Stimulated activated memory B cell treated with anti-CD40 and anti-IgM and Interleukin-4, amounts not matched to agents 10 μg/mL and 1 μg/mL and 100 μg/mL, for 72 hours (primary cell): ENCODE data around the gene CHRNG.
A peak's percentile ranks its signal among the peaks of the same experiment; 100 is the strongest.

ENCODE experiments used
- ATAC-seq: fragments of 150-1000 bp; cut with Tn5 transposase; 2 replicates; pipeline ENCODE4 v1.10.0; 2021
- H3K27ac Mint-ChIP-seq: one replicate; pipeline ENCODE4 v1.8.0; 2022; ENCODE audit warnings: mild to moderate bottlenecking, mixed read lengths
- H3K27me3 Mint-ChIP-seq: one replicate; pipeline ENCODE4 v1.8.0; 2022; ENCODE audit warnings: mixed read lengths
- H3K36me3 Mint-ChIP-seq: one replicate; pipeline ENCODE4 v1.8.0; 2022; ENCODE audit warnings: mixed read lengths
- H3K4me1 Mint-ChIP-seq: one replicate; pipeline ENCODE4 v1.8.0; 2022; ENCODE audit warnings: mixed read lengths
- H3K4me3 Mint-ChIP-seq: one replicate; pipeline ENCODE4 v1.8.0; 2022; ENCODE audit warnings: mild to moderate bottlenecking, moderate library complexity, mixed read lengths
- H3K9me3 Mint-ChIP-seq: one replicate; pipeline ENCODE4 v1.8.0; 2022; ENCODE audit warnings: mixed read lengths

CHRNG gene

DNA sequence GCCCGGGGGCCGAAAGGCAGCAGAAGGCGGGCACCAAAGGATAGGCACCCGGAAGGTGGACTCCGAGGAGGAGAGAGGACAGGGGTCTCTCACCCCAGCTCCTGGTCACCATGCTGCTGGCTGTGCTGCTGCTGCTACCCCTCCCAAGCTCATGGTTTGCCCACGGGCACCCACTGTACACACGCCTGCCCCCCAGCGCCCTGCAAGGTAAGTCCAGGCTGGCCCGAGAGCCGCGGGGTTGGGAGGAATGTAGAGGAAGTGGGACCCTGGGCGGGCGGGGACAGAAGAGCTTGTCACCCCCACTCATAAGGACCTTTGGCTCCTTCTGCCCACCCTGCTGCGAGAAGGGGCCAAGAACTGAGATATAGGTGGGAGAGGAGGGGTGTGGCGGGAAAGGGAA, 19.0 kb upstream of the CHRNG start:
- H3K27ac Mint-ChIP-seq, result no peak overlapping the region
- no peaks in the 10 kb centered on the region for H3K36me3 Mint-ChIP-seq
- peaks cover 75% of the 10 kb centered on the region for H3K27me3 Mint-ChIP-seq
- no peaks in the 10 kb centered on the region for H3K9me3 Mint-ChIP-seq
- H3K4me3 Mint-ChIP-seq, result no peak overlapping the region
- peaks cover 26% of the 10 kb centered on the region for H3K4me1 Mint-ChIP-seq
- ATAC-seq, result no peak

DNA sequence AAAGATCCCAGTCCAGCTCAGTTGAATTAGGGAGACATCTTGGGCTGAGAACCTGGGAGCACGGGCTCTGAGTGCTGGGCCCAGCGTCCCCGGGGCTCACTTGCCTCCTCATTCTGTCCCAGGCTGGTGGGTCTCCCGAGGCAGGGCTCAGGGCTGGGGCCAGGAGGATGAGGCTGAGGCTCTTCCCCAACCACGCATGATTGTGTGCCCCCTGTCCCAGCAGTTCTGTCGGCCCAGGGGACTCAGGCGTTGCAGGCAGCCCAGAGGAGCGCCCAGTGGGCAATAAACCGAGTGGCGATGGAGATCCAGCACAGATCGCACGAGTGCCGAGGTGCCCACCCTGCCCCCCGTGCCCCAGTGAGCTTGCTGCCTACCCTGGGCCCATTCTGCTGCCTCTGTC, 18.4 kb upstream of the CHRNG start:
- Mint-ChIP-seq H3K27ac (no peak overlapping the region), H3K27me3 (peaks cover 79% of the 10 kb centered on the region), H3K9me3 (no peaks in the 10 kb centered on the region), H3K36me3 (no peaks in the 10 kb centered on the region), H3K4me3 (no peak overlapping the region), H3K4me1 (peaks cover 26% of the 10 kb centered on the region)
- ATAC-seq, result no peak

DNA sequence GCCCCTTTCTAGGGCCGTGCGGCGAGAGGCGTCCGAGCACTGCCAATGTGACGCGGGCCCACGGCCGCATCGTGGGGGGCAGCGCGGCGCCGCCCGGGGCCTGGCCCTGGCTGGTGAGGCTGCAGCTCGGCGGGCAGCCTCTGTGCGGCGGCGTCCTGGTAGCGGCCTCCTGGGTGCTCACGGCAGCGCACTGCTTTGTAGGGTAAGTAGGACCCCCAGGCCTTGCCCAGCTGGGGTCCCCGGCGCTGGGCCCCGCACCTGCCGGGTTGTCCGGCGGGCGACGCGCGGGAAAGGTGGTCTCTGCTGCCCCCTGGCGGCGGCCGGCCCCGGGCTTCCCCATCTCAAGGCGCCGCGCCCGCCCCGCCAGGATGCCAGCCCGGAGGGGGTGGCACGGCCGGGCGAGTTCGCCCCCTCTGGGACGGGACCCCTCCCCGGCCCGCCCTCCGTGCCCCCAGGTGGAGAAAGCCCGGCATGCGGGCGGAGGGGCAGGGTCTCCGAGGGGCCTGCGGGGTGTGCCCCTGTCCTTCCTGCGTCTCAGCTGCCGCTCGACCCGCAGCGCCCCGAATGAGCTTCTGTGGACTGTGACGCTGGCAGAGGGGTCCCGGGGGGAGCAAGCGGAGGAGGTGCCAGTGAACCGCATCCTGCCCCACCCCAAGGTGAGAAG, 17.4 kb upstream of the CHRNG start:
- Mint-ChIP-seq H3K27ac (no peak overlapping the region), H3K4me1 (peaks cover 26% of the 10 kb centered on the region), H3K27me3 (peaks cover 84% of the 10 kb centered on the region), H3K36me3 (no peaks in the 10 kb centered on the region), H3K4me3 (no peak overlapping the region), H3K9me3 (no peaks in the 10 kb centered on the region)
- ATAC-seq, result peak; percentile 62

- Mint-ChIP-seq H3K4me3 (peak overlapping the region; percentile 23), H3K36me3 (no peaks in the 10 kb centered on the region), H3K9me3 (no peaks in the 10 kb centered on the region), H3K4me1 (peaks cover 26% of the 10 kb centered on the region), H3K27me3 (peaks cover 86% of the 10 kb centered on the region), H3K27ac (no peak overlapping the region)
- no peak for ATAC-seq
Observed at GRCh38 chr2:232522623-232523401, 16.7 kb upstream of the CHRNG start.

- H3K9me3 Mint-ChIP-seq, result no peaks in the 10 kb centered on the region
- peaks cover 26% of the 10 kb centered on the region for H3K4me1 Mint-ChIP-seq
- peak overlapping the region; percentile 23 for H3K4me3 Mint-ChIP-seq
- peaks cover 86% of the 10 kb centered on the region for H3K27me3 Mint-ChIP-seq
- ATAC-seq, result no peak
- H3K36me3 Mint-ChIP-seq, result no peaks in the 10 kb centered on the region
- H3K27ac Mint-ChIP-seq, result no peak overlapping the region
Observed at GRCh38 chr2:232523402-232523681, 16.1 kb upstream of the CHRNG start.

DNA sequence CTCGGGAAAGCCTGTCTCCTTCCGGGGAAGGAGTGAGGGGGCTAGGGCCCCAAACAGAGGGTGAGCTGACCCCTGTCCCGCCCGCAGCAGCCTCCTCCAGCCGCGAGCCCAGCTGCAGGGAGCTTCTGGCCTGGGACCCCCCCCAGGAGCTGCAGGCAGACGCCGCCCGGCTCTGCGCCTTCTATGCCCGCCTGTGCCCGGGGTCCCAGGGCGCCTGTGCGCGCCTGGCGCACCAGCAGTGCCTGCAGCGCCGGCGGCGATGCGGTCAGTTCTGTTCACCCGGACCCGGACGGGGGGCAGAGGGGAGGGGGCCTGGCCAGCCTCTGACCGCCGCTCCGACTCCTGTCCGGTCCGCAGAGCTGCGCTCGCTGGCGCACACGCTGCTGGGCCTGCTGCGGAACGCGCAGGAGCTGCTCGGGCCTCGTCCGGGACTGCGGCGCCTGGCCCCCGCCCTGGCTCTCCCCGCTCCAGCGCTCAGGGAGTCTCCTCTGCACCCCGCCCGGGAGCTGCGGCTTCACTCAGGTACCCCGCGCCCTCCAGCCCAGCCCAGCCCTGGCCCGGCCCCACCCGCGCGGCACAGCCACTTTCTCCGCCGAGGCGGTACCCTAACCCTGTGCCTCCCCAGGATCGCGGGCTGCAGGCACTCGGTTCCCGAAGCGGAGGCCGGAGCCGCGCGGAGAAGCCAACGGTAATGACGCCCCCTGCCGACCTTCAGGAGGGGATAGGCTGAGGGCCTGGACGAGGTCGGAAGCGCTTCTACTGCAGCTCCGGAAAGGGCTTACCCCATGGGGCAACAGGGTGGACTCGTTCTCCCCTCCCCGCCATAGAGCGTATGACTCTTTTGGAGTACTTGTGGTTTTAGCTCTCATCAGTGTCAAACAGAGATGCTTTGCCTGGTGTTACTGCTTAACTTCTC, 15.6 kb upstream of the CHRNG start:
- Mint-ChIP-seq H3K4me1 (peaks cover 26% of the 10 kb centered on the region), H3K36me3 (no peaks in the 10 kb centered on the region), H3K9me3 (no peaks in the 10 kb centered on the region), H3K27ac (no peak overlapping the region), H3K4me3 (peak overlapping the region; percentile 51), H3K27me3 (peaks cover 86% of the 10 kb centered on the region)
- no peak for ATAC-seq

DNA sequence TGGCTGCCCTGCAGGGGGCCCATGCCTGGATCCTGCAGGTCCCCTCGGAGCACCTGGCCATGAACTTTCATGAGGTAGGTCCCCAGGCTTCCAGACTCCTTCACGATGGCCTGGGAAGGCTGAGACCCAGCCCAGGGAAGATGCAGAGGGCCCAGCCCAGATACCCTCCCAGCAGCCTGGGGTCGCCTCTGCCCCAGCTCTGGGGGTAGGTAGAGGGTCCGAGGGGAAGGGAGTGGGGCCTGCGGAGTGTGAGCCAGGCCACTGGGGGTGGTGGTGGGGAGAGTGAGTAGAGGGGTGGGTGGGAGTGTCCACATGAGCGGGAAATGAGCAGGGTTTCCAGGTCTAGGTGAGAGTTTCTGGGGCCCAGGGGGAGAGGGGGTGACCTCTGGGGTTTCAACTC, 14.7 kb upstream of the CHRNG start:
- Mint-ChIP-seq H3K27ac (no peak overlapping the region), H3K4me3 (no peak overlapping the region), H3K27me3 (peaks cover 87% of the 10 kb centered on the region), H3K4me1 (peaks cover 26% of the 10 kb centered on the region), H3K36me3 (no peaks in the 10 kb centered on the region), H3K9me3 (no peaks in the 10 kb centered on the region)
- no peak for ATAC-seq

DNA sequence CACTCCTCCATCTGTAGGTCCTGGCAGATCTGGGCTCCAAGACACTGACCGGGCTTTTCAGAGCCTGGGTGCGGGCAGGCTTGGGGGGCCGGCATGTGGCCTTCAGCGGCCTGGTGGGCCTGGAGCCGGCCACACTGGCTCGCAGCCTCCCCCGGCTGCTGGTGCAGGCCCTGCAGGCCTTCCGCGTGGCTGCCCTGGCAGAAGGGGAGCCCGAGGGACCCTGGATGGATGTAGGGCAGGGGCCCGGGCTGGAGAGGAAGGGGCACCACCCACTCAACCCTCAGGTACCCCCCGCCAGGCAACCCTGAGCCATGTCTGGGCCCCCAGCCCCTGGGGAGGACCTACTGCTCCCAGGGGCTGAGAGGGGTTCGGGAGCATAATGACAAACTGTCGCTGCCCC, 14.3 kb upstream of the CHRNG start:
- H3K36me3 Mint-ChIP-seq, result no peaks in the 10 kb centered on the region
- H3K4me1 Mint-ChIP-seq, result peaks cover 26% of the 10 kb centered on the region
- no peaks in the 10 kb centered on the region for H3K9me3 Mint-ChIP-seq
- peaks cover 87% of the 10 kb centered on the region for H3K27me3 Mint-ChIP-seq
- no peak for ATAC-seq
- H3K27ac Mint-ChIP-seq, result no peak overlapping the region
- H3K4me3 Mint-ChIP-seq, result no peak overlapping the region

- Mint-ChIP-seq H3K4me1 (peaks cover 26% of the 10 kb centered on the region), H3K36me3 (no peaks in the 10 kb centered on the region), H3K27me3 (peaks cover 87% of the 10 kb centered on the region), H3K27ac (no peak within 1 kb of the TSS), H3K4me3 (no peak within 1 kb of the TSS), H3K9me3 (no peaks in the 10 kb centered on the region)
- ATAC-seq, result no peak
Observed at GRCh38 chr2:232525791-232526371, 13.6 kb upstream of the CHRNG start, which contains the start of gene CHRND. Gene CHRND, plus strand, starts transcription at chr2:232526160. Its CDS starts 56 bp downstream, at chr2:232526216.

DNA sequence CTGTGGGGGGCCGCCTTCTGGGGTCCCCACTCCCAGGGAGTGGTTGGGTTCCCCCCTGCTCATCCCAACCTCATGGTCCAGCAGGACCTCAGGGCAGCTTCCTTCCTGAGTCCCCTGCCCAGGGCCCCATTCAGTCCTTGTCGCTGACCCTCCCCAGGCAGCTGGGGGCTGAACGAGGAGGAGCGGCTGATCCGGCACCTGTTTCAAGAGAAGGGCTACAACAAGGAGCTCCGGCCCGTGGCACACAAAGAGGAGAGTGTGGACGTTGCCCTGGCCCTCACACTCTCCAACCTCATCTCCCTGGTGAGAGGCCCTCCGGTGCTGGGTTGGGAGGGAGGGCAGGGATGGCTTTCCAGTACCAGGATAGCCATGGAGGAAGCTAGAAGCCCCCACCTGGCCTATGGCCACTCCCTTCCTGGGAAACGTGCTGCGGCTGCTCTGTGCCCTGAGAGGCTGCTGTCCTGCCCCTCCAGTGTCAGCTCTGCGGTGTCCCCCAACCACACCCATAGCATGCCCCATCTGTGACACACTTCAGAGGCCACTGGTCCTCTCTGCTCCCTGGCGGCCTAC, 13.0 kb upstream of the CHRNG start:
- no peak for ATAC-seq
- H3K4me1 Mint-ChIP-seq, result peaks cover 23% of the 10 kb centered on the region
- no peaks in the 10 kb centered on the region for H3K36me3 Mint-ChIP-seq
- no peak overlapping the region for H3K4me3 Mint-ChIP-seq
- no peaks in the 10 kb centered on the region for H3K9me3 Mint-ChIP-seq
- H3K27me3 Mint-ChIP-seq, result peaks cover 87% of the 10 kb centered on the region
- H3K27ac Mint-ChIP-seq, result no peak overlapping the region

GRCh38 chr2:232527905-232528470, 11.5 kb upstream of the CHRNG start:
- Mint-ChIP-seq H3K4me3 (no peak overlapping the region), H3K4me1 (peaks cover 13% of the 10 kb centered on the region), H3K9me3 (no peaks in the 10 kb centered on the region), H3K36me3 (no peaks in the 10 kb centered on the region), H3K27ac (no peak overlapping the region), H3K27me3 (peaks cover 84% of the 10 kb centered on the region)
- ATAC-seq, result no peak

GRCh38 chr2:232528746-232529460, 10.6 kb upstream of the CHRNG start:
- H3K36me3 Mint-ChIP-seq, result no peaks in the 10 kb centered on the region
- no peak overlapping the region for H3K4me3 Mint-ChIP-seq
- ATAC-seq, result no peak
- peaks cover 85% of the 10 kb centered on the region for H3K27me3 Mint-ChIP-seq
- no peaks in the 10 kb centered on the region for H3K9me3 Mint-ChIP-seq
- no peak overlapping the region for H3K27ac Mint-ChIP-seq
- peaks cover 8% of the 10 kb centered on the region for H3K4me1 Mint-ChIP-seq

DNA sequence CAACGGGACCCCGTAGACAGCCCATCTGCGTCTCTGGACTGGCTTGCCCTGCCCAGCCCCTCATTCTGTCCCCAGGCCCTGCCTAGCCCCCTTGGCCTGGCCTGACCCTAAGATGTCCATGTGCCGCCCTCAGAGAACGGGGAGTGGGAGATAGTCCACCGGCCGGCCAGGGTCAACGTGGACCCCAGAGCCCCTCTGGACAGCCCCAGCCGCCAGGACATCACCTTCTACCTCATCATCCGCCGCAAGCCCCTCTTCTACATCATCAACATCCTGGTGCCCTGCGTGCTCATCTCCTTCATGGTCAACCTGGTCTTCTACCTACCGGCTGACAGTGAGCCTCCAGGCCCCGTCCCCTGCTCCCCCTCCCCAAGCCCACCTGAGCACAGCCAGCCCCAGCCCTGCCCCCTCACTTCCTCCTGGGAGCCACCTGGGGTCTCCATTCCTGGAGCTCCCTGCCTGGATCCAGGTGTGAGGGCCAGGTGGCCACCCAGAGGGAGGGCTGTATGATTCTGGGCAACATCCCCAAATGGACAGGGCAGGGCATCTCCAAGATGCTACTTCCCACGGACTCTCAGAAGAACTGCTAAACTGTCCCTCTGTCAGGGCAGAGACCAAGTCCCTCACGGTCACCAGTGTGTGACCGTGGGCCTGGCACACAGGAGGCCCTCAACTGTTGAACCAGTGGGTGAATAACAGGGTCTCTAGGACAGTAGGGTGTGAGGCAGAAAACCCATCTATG, 9.5 kb upstream of the CHRNG start:
- peaks cover 85% of the 10 kb centered on the region for H3K27me3 Mint-ChIP-seq
- no peaks in the 10 kb centered on the region for H3K4me1 Mint-ChIP-seq
- no peaks in the 10 kb centered on the region for H3K36me3 Mint-ChIP-seq
- H3K27ac Mint-ChIP-seq, result no peak overlapping the region
- no peak for ATAC-seq
- H3K9me3 Mint-ChIP-seq, result no peaks in the 10 kb centered on the region
- H3K4me3 Mint-ChIP-seq, result no peak overlapping the region
